K562 (cell line): ENCODE data around the gene TPCN1. TPM values are rescaled to one million over a fixed set of nuclear protein-coding genes. Genes with fewer than 3 reads are reported as not detected.

Experiments used
- CREB3 ChIP-seq: fragments of 450-650 bp; conservative IDR thresholded peaks from 2 replicates; pipeline ENCODE4 v1.6.1; 2016; ENCODE audit warnings: missing genetic modification characterization, low read depth, mild to moderate bottlenecking, missing compliant biosample characterization, moderate library complexity
- DLX4 ChIP-seq: fragments of 250-450 bp; sonication (Bioruptor Pico); IDR thresholded peaks from 2 replicates; pipeline ENCODE4 v1.6.1; 2021; ENCODE audit warnings: mild to moderate bottlenecking
- POLR2AphosphoS2 ChIP-seq: IDR thresholded peaks from 2 replicates; pipeline ENCODE4 v1.6.1; 2012; ENCODE audit warnings: low read length, improper control_type of control experiment
- POLR2AphosphoS5 ChIP-seq: IDR thresholded peaks from 2 replicates; pipeline ENCODE4 v1.6.1; 2011; ENCODE audit warnings: mild to moderate bottlenecking, low read depth, low read length, moderate library complexity; ENCODE audit not compliant: control insufficient read depth, insufficient read depth
- PYGO2 ChIP-seq: fragments of 450-650 bp; IDR thresholded peaks from 2 replicates; pipeline ENCODE4 v1.6.1; 2016; ENCODE audit warnings: mild to moderate bottlenecking, missing genetic modification characterization, moderate library complexity, missing compliant biosample characterization
- RBM15 ChIP-seq: fragments of 200-400 bp; formaldehyde crosslinking; IDR thresholded peaks from 2 replicates; pipeline ENCODE4 v1.6.1; 2018; ENCODE audit warnings: mild to moderate bottlenecking, low read length, moderate library complexity; ENCODE audit not compliant: insufficient read depth
- RNF2 ChIP-seq: sonication (generic); IDR thresholded peaks from 2 replicates; pipeline ENCODE4 v1.6.1; 2016
- SNIP1 ChIP-seq: fragments of 450-650 bp; IDR thresholded peaks from 2 replicates; pipeline ENCODE4 v1.7.1; 2017; ENCODE audit warnings: low read depth, mild to moderate bottlenecking
- SRF ChIP-seq, 2 experiments: fragments of 250-450, 450-650 bp in 1 of 2; sonication (Bioruptor Pico) in 1 of 2; sonication (generic) in 1 of 2; formaldehyde crosslinking; IDR thresholded peaks; 2 replicates each; pipeline versions ENCODE4 v1.5.0 to v1.5.1; 2020 to 2022; ENCODE audit warnings: mild to moderate bottlenecking in 1 of 2, missing genetic modification reagents in 1 of 2
- TCF7L2 ChIP-seq: fragments of 150-350 bp; IDR thresholded peaks from 2 replicates; pipeline ENCODE4 v1.6.1; 2016; ENCODE audit warnings: low read depth, mild to moderate bottlenecking, low read length, moderate library complexity
- TFAP4 ChIP-seq: sonication (generic); formaldehyde crosslinking; IDR thresholded peaks from 2 replicates; pipeline ENCODE4 v1.8.0; 2022; ENCODE audit warnings: missing genetic modification reagents, mild to moderate bottlenecking, moderate library complexity, borderline replicate concordance
- TOE1 ChIP-seq, 2 experiments: fragments of 450-650 bp in 1 of 2; sonication (generic) in 1 of 2; formaldehyde crosslinking in 1 of 2; IDR thresholded peaks; 2 replicates each; pipeline versions ENCODE4 v1.7.1 to v1.8.0; 2016 to 2022; ENCODE audit warnings: borderline replicate concordance in 2 of 2, mild to moderate bottlenecking in 2 of 2, antibody characterized with exemption in 1 of 2, inconsistent platforms in 1 of 2, low read depth in 1 of 2, missing genetic modification reagents in 1 of 2, moderate library complexity in 1 of 2
- ZFP36 ChIP-seq: fragments of 150-350 bp; IDR thresholded peaks from 2 replicates; pipeline ENCODE4 v1.6.1; 2018; ENCODE audit warnings: low read length, low read depth; ENCODE audit not compliant: partially characterized antibody
- ZHX1 ChIP-seq: fragments of 150-350 bp; conservative IDR thresholded peaks from 2 replicates; pipeline ENCODE4 v1.6.1; 2014; ENCODE audit warnings: low read length
- polyA plus RNA-seq, 8 experiments: library from polyadenylated mRNA; depleted of rRNA in 4 of 8; stranded (reverse) in 5 of 8; unstranded in 3 of 8; fragments of >200 nt; fragmentation: Nextera tagmentation in 2 of 8; fragmentation: Illumina TruSeq in 1 of 8; extraction: Ambion mirVana in 2 of 8; extraction: Trizol in 1 of 8; gene quantifications; 2 replicates each; pipeline versions ENCODE4 v1.2.1 to v1.2.3, GENCODE V29; 2011 to 2014; ENCODE audit warnings: inconsistent platforms in 1 of 8, missing spikeins in 1 of 8
- total RNA-seq, 7 experiments: library from RNA; depleted of rRNA in 6 of 7; stranded (reverse); fragments of >200 nt in 6 of 7; fragmentation: Illumina TruSeq in 2 of 7; extraction: Trizol in 2 of 7; gene quantifications; 2 replicates each; pipeline versions ENCODE4 v1.2.1 to v1.2.3, GENCODE V29; 2011 to 2021; ENCODE audit warnings: low replicate concordance in 1 of 7
- TF ChIP-seq, protein P1 (sequence below): sonication (generic); formaldehyde crosslinking; IDR thresholded peaks from 2 replicates; pipeline ENCODE4 v1.8.0; 2022; ENCODE audit warnings: mild to moderate bottlenecking, missing genetic modification reagents

TPCN1 gene
- total and polyA plus RNA-seq, 9 of the 15 experiments (the other 6 are each of a cell fraction or from before 2014, with no cell fraction given): 0.80 to 23.8 (median 7.4) TPM

- TF ChIP-seq TFAP4 (CRISPR knock-in tag): 0 out of 2 replicates have a peak, but pooled peaks have one; percentile 10
- TF ChIP-seq SRF (CRISPR knock-in tag; IDR thresholded peaks at IDR 0.05): no peak
- no peak for TF ChIP-seq TCF7L2
- no peak for TF ChIP-seq RNF2
- no peak for TF ChIP-seq CREB3 (tag)
- no peak for TF ChIP-seq DLX4 (CRISPR knock-in tag)
- TF ChIP-seq, protein P1, sequence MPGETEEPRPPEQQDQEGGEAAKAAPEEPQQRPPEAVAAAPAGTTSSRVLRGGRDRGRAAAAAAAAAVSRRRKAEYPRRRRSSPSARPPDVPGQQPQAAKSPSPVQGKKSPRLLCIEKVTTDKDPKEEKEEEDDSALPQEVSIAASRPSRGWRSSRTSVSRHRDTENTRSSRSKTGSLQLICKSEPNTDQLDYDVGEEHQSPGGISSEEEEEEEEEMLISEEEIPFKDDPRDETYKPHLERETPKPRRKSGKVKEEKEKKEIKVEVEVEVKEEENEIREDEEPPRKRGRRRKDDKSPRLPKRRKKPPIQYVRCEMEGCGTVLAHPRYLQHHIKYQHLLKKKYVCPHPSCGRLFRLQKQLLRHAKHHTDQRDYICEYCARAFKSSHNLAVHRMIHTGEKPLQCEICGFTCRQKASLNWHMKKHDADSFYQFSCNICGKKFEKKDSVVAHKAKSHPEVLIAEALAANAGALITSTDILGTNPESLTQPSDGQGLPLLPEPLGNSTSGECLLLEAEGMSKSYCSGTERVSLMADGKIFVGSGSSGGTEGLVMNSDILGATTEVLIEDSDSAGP (CRISPR knock-in tag): no peak
- no peak for TF ChIP-seq PYGO2 (tag)
- no peak for TF ChIP-seq POLR2AphosphoS2
- TF ChIP-seq ZHX1: peak; percentile 97
- no peak for TF ChIP-seq RBM15
- TF ChIP-seq POLR2AphosphoS5: no peak
- no peak for TF ChIP-seq ZFP36
- TF ChIP-seq TOE1 (IDR thresholded peaks at IDR 0.05; ENCODE audit: borderline replicate concordance): no peak
- no peak for TF ChIP-seq TOE1 (CRISPR knock-in tag; IDR thresholded peaks at IDR 0.05; ENCODE audit: borderline replicate concordance, low read depth)
- no peak for TF ChIP-seq SNIP1
These were observed 577 bp upstream of the TPCN1 start (continued) for GRCh38 chr12:113220593-113221180.
